ENCODE results near the gene LONRF2.

DNA sequence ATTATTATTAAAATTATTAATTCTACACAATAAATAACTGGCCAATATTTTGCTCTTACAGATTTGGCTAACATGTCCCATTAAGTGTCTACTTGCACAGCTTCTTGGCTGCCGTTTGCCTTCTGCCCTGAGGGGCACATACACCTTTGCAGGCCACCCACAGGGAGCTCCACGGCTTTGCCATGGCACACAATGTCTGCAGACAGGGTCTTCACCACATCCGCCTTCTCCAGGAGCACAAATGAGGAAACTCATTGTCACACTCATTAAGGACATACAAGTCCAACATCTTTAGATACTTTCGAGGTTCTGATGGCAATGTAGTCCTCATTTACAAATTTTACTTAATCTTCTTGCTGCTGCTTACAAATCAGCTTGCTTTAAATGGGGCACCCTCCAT, 45.6 kb downstream of the LONRF2 start:
- no peak for TF ChIP-seq EZH2 (IDR thresholded peaks at IDR 0.05; ENCODE audit: borderline replicate concordance, low read depth, low read length, poor library complexity, severe bottlenecking)
- TF ChIP-seq, protein P1, sequence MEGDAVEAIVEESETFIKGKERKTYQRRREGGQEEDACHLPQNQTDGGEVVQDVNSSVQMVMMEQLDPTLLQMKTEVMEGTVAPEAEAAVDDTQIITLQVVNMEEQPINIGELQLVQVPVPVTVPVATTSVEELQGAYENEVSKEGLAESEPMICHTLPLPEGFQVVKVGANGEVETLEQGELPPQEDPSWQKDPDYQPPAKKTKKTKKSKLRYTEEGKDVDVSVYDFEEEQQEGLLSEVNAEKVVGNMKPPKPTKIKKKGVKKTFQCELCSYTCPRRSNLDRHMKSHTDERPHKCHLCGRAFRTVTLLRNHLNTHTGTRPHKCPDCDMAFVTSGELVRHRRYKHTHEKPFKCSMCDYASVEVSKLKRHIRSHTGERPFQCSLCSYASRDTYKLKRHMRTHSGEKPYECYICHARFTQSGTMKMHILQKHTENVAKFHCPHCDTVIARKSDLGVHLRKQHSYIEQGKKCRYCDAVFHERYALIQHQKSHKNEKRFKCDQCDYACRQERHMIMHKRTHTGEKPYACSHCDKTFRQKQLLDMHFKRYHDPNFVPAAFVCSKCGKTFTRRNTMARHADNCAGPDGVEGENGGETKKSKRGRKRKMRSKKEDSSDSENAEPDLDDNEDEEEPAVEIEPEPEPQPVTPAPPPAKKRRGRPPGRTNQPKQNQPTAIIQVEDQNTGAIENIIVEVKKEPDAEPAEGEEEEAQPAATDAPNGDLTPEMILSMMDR (conservative IDR thresholded peaks at IDR 0.05; ENCODE audit: low read depth, low read length), result no peak
